Thyroid gland (tissue), 4 donors: ENCODE results near the gene RAET1L.

Source experiments
- POLR2A ChIP-seq, 2 donors: fragments of 450-650 bp; IDR thresholded peaks; one replicate each; pipeline ENCODE4 v1.6.1; 2017; ENCODE audit warnings: antibody characterized with exemption in 2 of 2, mild to moderate bottlenecking in 2 of 2, moderate library complexity in 1 of 2
- TF ChIP-seq, protein P1 (sequence below), 6 experiments: fragments of 200-600 bp in 3 of 6; fragments of 450-650 bp in 3 of 6; sonication (generic) in 3 of 6; IDR thresholded peaks; one replicate each; pipeline ENCODE4 v1.5.1; 2016 to 2019; ENCODE audit warnings: antibody characterized with exemption in 6 of 6, mild to moderate bottlenecking in 2 of 6, inconsistent platforms in 1 of 6, moderate library complexity in 1 of 6

DNA sequence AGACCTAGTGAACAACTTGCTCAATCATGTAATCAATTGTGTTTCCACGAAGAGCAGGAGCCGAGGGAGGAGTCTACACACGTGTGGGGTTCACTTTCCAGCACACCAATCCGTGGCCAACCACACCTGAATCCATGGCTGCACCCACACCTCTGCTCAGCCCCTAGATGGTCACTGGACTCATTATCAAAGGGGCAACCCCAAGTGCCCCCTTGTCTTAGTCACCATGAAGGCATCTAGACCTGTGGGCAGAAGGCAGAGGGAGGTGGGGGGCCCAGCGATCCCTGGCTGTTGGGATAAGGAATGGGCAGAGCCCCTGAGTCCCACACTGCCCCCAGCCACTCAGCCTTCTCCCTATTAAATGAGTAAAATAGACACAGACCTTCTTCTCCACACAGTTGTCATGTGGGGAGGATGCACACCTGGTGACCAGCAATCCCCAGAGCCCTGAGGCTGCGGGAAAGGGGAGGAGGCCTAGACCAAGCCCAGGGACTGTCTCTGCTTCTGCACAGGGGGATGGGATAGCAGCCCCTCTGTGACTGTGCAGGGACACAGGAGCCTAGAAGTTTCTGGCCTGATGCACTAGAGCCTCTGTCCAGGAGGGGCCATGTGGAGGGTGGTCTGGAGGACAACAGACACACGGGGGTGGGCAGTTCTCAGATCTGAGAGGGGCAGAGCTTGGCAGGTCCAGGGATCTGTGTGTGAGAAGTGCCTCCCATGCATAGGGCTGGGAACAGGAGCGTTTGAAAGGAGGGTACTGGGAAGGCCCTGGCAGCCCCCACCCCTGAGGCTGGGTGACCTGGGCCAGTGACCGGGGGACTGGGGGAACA lies 1.9 kb upstream of the RAET1L start:
- TF ChIP-seq, protein P1, sequence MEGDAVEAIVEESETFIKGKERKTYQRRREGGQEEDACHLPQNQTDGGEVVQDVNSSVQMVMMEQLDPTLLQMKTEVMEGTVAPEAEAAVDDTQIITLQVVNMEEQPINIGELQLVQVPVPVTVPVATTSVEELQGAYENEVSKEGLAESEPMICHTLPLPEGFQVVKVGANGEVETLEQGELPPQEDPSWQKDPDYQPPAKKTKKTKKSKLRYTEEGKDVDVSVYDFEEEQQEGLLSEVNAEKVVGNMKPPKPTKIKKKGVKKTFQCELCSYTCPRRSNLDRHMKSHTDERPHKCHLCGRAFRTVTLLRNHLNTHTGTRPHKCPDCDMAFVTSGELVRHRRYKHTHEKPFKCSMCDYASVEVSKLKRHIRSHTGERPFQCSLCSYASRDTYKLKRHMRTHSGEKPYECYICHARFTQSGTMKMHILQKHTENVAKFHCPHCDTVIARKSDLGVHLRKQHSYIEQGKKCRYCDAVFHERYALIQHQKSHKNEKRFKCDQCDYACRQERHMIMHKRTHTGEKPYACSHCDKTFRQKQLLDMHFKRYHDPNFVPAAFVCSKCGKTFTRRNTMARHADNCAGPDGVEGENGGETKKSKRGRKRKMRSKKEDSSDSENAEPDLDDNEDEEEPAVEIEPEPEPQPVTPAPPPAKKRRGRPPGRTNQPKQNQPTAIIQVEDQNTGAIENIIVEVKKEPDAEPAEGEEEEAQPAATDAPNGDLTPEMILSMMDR (IDR thresholded peaks at IDR 0.05), result no peak
- no peak for TF ChIP-seq POLR2A (IDR thresholded peaks at IDR 0.05)
